ENCODE measurements around the gene NRDE2.

The NRDE2 gene, protein sequence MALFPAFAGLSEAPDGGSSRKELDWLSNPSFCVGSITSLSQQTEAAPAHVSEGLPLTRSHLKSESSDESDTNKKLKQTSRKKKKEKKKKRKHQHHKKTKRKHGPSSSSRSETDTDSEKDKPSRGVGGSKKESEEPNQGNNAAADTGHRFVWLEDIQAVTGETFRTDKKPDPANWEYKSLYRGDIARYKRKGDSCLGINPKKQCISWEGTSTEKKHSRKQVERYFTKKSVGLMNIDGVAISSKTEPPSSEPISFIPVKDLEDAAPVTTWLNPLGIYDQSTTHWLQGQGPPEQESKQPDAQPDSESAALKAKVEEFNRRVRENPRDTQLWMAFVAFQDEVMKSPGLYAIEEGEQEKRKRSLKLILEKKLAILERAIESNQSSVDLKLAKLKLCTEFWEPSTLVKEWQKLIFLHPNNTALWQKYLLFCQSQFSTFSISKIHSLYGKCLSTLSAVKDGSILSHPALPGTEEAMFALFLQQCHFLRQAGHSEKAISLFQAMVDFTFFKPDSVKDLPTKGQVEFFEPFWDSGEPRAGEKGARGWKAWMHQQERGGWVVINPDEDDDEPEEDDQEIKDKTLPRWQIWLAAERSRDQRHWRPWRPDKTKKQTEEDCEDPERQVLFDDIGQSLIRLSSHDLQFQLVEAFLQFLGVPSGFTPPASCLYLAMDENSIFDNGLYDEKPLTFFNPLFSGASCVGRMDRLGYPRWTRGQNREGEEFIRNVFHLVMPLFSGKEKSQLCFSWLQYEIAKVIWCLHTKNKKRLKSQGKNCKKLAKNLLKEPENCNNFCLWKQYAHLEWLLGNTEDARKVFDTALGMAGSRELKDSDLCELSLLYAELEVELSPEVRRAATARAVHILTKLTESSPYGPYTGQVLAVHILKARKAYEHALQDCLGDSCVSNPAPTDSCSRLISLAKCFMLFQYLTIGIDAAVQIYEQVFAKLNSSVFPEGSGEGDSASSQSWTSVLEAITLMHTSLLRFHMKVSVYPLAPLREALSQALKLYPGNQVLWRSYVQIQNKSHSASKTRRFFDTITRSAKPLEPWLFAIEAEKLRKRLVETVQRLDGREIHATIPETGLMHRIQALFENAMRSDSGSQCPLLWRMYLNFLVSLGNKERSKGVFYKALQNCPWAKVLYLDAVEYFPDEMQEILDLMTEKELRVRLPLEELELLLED

GRCh38 chr14:90331497-90332270, at the start of gene NRDE2:
TSS of gene NRDE2 (minus strand) at chr14:90331941. CDS start at chr14:90331904, 37 bp downstream.
- peak; percentile 95 to 96 for DNase-seq

DNA sequence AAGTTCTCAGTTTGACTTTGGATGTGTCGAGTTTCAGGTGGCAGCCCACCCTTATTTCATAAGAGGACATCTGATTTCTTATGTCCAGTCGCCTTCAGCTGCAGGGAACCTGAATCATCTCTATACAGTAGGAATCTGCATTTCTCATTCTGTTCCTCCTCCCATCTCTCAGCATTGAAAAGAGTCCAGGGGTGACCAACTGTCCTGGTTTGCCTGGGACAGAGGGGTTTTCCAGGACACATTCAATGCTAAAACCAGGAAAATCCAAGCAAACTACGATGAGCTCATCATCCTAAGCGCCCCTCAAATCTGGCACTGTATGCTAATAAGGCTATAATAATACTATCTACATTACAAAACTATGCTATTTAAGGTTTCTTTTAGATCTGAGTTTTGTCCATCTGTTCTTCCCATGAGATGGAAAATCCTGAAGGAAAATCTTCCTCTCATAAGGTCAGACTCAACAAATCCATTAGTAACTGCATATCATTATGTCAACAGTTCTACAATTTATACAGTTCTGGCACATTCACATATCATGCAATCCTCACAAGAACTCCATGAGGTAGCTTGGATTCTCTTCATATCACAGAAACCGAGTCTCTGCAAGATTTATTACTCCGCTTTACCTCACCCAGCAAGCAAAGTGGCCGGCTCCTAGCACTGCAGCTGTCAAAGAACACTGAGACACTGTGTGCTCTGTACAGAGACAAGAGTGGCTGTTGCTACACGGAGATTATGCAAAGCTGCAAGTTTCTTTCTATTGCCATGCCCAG, 49.5 kb upstream of the NRDE2 start:
- no peak for DNase-seq

- DNase-seq = no peak
Observed at GRCh38 chr14:90379106-90379505, 47.4 kb upstream of the NRDE2 start.

- no peak for DNase-seq
Observed at GRCh38 chr14:90378249-90378648, 46.5 kb upstream of the NRDE2 start.

GRCh38 chr14:90375934-90376333, 44.2 kb upstream of the NRDE2 start:
- DNase-seq = no peak

DNA sequence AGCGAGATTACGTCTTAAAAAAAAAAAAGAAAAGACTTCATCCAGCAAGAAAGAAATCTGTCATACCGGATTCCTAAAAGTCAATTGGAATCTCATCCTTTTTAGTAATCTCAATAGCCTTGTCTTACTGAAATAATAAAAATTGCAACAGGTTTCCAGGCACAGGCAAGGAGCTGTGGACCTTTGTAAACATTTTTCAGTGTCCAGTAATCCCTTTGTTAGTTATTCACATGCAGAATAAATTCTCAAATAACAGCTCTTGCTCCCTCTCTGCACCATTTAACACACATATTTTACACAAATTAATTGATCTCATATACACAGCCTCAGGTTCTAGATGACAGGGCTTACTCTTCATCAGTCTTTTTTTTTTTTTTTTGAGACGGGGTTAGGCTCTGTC, 43.1 kb upstream of the NRDE2 start:
- DNase-seq = no peak

- no peak for DNase-seq
Observed at GRCh38 chr14:90373887-90374286, 42.1 kb upstream of the NRDE2 start.

DNA sequence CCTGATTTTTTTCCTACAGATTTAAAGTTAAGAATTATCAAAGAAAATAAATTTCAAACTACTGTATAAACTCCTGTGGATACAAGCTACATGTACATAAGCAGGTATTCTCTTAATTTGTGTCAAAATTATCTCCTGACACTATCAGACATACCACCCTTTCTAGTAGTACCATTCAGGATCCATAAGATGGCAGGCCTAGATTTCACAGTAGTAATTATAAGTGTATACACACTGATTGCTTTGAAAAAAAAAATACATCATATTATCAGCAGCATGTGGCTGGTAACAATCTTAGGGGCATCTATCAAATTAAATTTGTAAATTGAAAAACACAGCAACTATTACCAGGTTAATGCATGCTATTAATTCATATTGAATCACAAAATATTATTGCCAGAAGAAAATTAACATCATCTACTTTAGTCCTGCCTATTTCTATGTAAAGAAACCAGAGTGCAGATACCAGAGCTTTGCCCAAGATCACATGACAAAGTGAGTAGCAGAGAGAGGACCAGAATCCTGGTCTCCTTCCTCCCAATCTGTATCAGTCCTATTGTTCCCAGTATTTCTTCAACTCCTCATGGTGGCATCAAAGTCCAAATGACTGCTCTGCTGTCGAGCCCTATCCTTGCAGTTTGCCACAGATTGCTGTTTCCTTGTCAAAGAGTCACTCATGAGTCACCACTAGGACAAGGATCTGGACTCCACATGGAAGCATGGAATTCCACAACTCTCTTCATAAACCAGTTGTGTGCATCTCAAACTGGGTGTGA, 37.4 kb upstream of the NRDE2 start:
- peak in 1 of 2 donors; percentile 60 for DNase-seq

GRCh38 chr14:90362558-90362896, 30.8 kb upstream of the NRDE2 start:
- no peak for DNase-seq

GRCh38 chr14:90361865-90362557, 30.3 kb upstream of the NRDE2 start:
- no peak for DNase-seq

DNA sequence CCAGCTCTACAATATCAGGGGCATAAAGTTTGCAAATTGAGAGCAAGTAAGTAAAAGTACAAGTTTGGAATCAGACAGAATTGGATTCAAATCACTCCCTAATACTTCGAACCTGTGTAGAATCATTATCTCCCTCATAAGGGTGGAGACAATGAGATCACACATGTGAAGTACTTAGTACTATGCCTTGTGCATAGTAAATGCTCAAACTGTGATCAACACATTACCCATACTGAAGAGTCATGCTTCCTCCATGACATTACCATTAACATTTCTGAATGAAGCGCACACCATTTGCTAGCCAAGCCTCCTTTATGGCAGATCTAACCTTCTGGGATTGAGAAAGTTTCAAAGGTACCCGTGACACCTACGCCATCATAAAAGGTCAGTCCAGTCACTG, 26.6 kb upstream of the NRDE2 start:
- DNase-seq = no peak

- DNase-seq = no peak
Observed at GRCh38 chr14:90356925-90357324, 25.2 kb upstream of the NRDE2 start.

- no peak for DNase-seq
Observed at GRCh38 chr14:90355540-90356518, 24.1 kb upstream of the NRDE2 start.

DNA sequence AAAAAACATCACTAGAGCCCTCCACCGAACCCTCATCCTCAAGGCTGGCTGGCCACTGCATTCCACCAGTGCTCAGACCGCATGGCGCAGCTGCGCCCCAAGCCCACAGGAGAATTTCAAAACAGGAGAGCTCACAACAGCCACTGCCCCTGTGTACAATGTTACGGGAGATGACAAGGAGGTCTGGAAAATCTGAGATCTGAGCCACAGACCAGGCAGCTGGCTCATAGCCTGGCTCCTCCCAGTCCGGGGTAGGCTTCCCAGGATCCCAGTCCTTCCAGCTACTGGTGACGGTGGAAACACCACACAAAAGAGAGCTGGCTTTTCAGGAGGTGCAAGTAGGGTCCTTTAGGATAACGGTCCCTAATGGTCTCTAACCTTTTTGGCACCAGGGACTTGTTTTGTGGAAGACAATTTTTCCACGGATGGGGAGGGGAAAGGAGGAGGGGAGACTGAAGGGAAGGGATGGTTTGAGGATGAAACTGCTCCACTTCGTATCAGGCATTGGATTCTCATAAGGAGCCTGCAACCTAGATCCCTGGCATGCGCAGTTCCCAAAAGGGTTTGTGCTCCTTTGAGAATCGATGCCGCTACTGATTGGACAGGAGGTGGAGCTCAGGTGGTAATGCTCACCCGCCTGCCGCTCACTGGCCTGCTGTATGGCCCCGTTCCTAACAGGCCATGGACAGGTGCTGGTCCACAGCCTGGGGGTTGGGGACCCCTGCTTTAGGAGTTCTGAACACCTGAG, 23.0 kb upstream of the NRDE2 start:
- DNase-seq = no peak

DNA sequence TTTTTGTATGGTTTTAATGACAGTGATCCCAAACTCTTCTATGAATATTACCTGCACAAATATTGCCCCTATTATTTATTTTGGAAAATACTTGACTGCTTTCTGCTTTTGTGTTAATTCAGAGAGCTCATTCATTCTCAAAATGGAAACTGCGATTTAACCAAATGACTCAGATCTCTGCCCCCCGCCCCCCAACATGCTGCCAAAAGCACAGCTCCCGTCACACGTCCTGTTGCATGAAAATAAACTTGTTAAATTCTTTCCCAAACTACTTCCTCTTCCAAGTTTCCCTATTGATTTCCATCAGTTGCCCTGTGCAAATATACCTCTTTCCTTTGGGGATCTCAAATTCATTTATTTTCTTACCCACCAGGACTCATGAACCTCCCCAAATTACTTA, 18.0 kb upstream of the NRDE2 start:
- no peak for DNase-seq

GRCh38 chr14:90348270-90348669, 16.5 kb upstream of the NRDE2 start:
- no peak for DNase-seq

DNA sequence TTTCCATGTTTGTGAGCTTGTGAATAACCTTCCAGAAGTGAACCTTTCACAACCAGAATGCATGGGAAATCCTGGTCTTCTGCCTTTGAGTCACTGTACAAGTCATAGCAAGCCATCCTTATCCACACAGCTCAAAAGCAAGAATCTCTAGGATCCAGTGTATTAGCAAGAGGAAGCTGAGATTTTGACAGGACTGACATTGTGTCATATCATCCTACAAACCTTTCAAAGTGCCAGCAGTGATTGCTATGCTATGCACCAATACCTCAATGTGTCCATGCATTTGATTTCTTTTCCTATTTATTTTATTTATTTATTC, 13.5 kb upstream of the NRDE2 start:
- DNase-seq = no peak

Measured in CD4-positive, alpha-beta T cell treated with Interleukin-1 beta for 1 hour (primary cell).